MCF 10A (cell line): ENCODE results near the gene SLU7. TPM values are rescaled to one million over a fixed set of nuclear protein-coding genes. Genes with fewer than 3 reads are reported as not detected.

Experiments
- BruUV-seq: library from RNA; stranded (reverse); fragments of 400-500 nt; replicated peaks from 2 replicates; lab custom pipeline; 2021; lab: Mats Ljungman, UMichigan
- CTCF ChIA-PET: fragments of 300-600 bp; sonication (Branson Sonifier 250); formaldehyde crosslinking; extraction: SDS; loops from one replicate; lab custom pipeline; 2021; ENCODE audit warnings: antibody characterized with exemption, inconsistent platforms; lab: Yijun Ruan, JAX
- POLR2A ChIA-PET: fragments of 300-600, 350-650 bp; sonication (Branson Sonifier 250); formaldehyde crosslinking; extraction: SDS; loops from one replicate; lab custom pipeline; 2020; ENCODE audit warnings: antibody characterized with exemption, inconsistent platforms; lab: Yijun Ruan, JAX
- DNase-seq: peaks from one replicate; pipeline ENCODE4 v3.0.0-alpha.2; 2018; ENCODE audit not compliant: unreplicated experiment
- H3K27ac Mint-ChIP-seq: one replicate; pipeline ENCODE4 v1.8.0; 2022; ENCODE audit warnings: mild to moderate bottlenecking, low read depth, mixed read lengths; ENCODE audit not compliant: unreplicated experiment
- H3K27me3 Mint-ChIP-seq: one replicate; pipeline ENCODE4 v1.8.0; 2022; ENCODE audit warnings: mixed read lengths; ENCODE audit not compliant: insufficient read depth, unreplicated experiment
- H3K36me3 Mint-ChIP-seq: one replicate; pipeline ENCODE4 v1.8.0; 2022; ENCODE audit warnings: mild to moderate bottlenecking, moderate library complexity, mixed read lengths; ENCODE audit not compliant: insufficient read depth, unreplicated experiment
- H3K4me1 Mint-ChIP-seq: one replicate; pipeline ENCODE4 v1.8.0; 2022; ENCODE audit warnings: mixed read lengths; ENCODE audit not compliant: insufficient read depth, unreplicated experiment
- H3K4me3 Mint-ChIP-seq: one replicate; pipeline ENCODE4 v1.8.0; 2022; ENCODE audit warnings: mild to moderate bottlenecking, moderate library complexity, mixed read lengths; ENCODE audit not compliant: unreplicated experiment
- H3K9me3 Mint-ChIP-seq: one replicate; pipeline ENCODE4 v1.8.0; 2022; ENCODE audit warnings: mixed read lengths; ENCODE audit not compliant: unreplicated experiment
- intact Hi-C: fragments of 100-400 bp; cut with micrococcal nuclease; formaldehyde crosslinking; loops from 2 replicates; pipeline ENCODE4 v1.14.1; 2022
- total RNA-seq: library from RNA; stranded (reverse); gene quantifications from 2 replicates; pipeline ENCODE4 v1.2.3, GENCODE V29; 2022
- TF ChIP-seq, protein P1 (sequence below): fragments of 200-600 bp; IDR thresholded peaks from one replicate; pipeline ENCODE4 v1.8.0; 2022; ENCODE audit warnings: antibody characterized with exemption, mild to moderate bottlenecking; ENCODE audit not compliant: unreplicated experiment

The SLU7 gene
- total RNA-seq, 1 experiment from 2014 or later: 64.6 TPM

GRCh38 chr5:160360310-160360709, 58.6 kb downstream of the SLU7 start:
- Mint-ChIP-seq H3K27me3 (no peaks in the 10 kb centered on the region), H3K4me3 (no peak overlapping the region), H3K9me3 (no peaks in the 10 kb centered on the region), H3K36me3 (no peaks in the 10 kb centered on the region), H3K27ac (no peak overlapping the region), H3K4me1 (peaks cover 7% of the 10 kb centered on the region)
- intact Hi-C loops: no loop called here
- no peak for DNase-seq
- ChIA-PET POLR2A (no interaction called here), CTCF (interaction anchor here (0.7 to 4.3 kb wide), 8 partner anchors 12 to 338 kb away, joined by 3 to 25 read pairs (median 3); no protein-coding TSS in a partner anchor)
- TF ChIP-seq, protein P1, sequence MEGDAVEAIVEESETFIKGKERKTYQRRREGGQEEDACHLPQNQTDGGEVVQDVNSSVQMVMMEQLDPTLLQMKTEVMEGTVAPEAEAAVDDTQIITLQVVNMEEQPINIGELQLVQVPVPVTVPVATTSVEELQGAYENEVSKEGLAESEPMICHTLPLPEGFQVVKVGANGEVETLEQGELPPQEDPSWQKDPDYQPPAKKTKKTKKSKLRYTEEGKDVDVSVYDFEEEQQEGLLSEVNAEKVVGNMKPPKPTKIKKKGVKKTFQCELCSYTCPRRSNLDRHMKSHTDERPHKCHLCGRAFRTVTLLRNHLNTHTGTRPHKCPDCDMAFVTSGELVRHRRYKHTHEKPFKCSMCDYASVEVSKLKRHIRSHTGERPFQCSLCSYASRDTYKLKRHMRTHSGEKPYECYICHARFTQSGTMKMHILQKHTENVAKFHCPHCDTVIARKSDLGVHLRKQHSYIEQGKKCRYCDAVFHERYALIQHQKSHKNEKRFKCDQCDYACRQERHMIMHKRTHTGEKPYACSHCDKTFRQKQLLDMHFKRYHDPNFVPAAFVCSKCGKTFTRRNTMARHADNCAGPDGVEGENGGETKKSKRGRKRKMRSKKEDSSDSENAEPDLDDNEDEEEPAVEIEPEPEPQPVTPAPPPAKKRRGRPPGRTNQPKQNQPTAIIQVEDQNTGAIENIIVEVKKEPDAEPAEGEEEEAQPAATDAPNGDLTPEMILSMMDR: no peak
- no TSS peak for BruUV-seq

DNA sequence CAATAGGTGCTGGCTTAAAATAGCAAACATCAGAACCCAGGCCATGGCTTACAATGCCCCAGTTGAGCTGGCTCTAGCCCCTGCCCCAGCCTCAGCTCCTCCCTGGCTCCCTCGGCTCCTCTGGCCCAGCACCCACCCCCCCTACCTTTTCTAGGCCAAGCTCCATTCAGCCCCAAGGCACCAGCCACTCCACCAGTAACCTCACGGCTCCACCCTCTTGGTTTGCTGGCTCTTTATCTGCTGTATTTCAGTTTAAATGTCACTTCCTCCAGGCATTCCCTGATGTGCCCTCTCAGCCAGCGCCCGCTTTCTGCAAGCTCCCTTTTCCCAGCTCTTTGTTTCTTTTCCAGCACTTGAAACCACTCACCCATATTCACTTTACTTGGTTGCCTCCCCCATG, 59.1 kb downstream of the SLU7 start:
- ChIA-PET CTCF (interaction anchor here (0.7 to 4.3 kb wide), 5 partner anchors 11 to 338 kb away, joined by 3 to 25 read pairs (median 4); no protein-coding TSS in a partner anchor), POLR2A (interaction anchor here (0.7 kb wide), 1 partner anchor 161 kb away, joined by 3 read pairs; no protein-coding TSS in a partner anchor)
- Mint-ChIP-seq H3K27me3 (no peaks in the 10 kb centered on the region), H3K4me1 (peaks cover 7% of the 10 kb centered on the region), H3K27ac (no peak overlapping the region), H3K36me3 (no peaks in the 10 kb centered on the region), H3K4me3 (no peak overlapping the region), H3K9me3 (no peaks in the 10 kb centered on the region)
- intact Hi-C loops: no loop called here
- no TSS peak for BruUV-seq
- no peak for DNase-seq
- TF ChIP-seq, protein P1: no peak

DNA sequence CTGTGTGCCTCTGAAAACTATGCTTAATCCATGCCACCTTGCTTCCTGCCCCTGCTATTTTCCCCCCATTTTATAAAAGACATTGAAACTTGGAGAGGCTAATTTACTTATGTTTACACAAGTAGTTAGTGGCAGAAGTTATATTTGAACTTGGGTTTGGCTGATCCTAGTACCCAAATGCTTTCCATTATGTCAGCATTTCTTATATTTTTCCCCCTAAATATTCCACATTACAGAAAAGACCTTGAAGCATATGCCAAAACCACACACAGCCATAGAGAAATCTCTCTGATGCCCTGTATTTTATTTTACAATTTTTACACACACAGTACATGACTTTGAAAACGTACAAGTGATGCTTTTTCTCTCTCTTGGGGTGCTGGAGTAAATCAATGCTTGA, 59.6 kb downstream of the SLU7 start:
- Mint-ChIP-seq H3K36me3 (no peaks in the 10 kb centered on the region), H3K4me1 (peaks cover 7% of the 10 kb centered on the region), H3K27me3 (no peaks in the 10 kb centered on the region), H3K9me3 (no peaks in the 10 kb centered on the region), H3K4me3 (no peak overlapping the region), H3K27ac (no peak overlapping the region)
- TF ChIP-seq, protein P1: no peak
- intact Hi-C loops: no loop called here
- CTCF ChIA-PET: interaction anchor here (0.7 to 4.3 kb wide), 4 partner anchors 14 to 623 kb away, joined by 3 to 25 read pairs (median 8); no protein-coding TSS in a partner anchor
- POLR2A ChIA-PET: no interaction called here
- BruUV-seq: no TSS peak
- DNase-seq: no peak

GRCh38 chr5:160357861-160358411, 60.9 kb downstream of the SLU7 start:
- intact Hi-C loops: no loop called here
- Mint-ChIP-seq H3K36me3 (no peaks in the 10 kb centered on the region), H3K27ac (no peak overlapping the region), H3K4me1 (peaks cover 7% of the 10 kb centered on the region), H3K4me3 (no peak overlapping the region), H3K9me3 (no peaks in the 10 kb centered on the region), H3K27me3 (no peaks in the 10 kb centered on the region)
- no TSS peak for BruUV-seq
- ChIA-PET POLR2A (no interaction called here), CTCF (interaction anchor here (0.5 to 4.3 kb wide), 7 partner anchors 13 to 273 kb away, joined by 4 to 25 read pairs (median 5); no protein-coding TSS in a partner anchor)
- no peak for DNase-seq
- TF ChIP-seq, protein P1: no peak
